Activated CD8-positive, alpha-beta memory T cell treated with anti-CD3 and anti-CD28 coated beads for 36 hours (primary cell): ENCODE results near the gene MOB3A. TPM values are rescaled to one million over a fixed set of nuclear protein-coding genes. Genes with fewer than 3 reads are reported as not detected.
"Not testable (repeated sequence)": the region's sequence is repeated elsewhere in the genome, so short reads cannot be mapped to it uniquely, and the experiment has no call there.

ENCODE experiments used
- CTCF ChIA-PET: fragments of 350-600 bp; sonication (Branson Sonifier 250); formaldehyde crosslinking; loops from one replicate; lab custom pipeline; 2021; ENCODE audit warnings: antibody characterized with exemption; lab: Charles Lee
- POLR2A ChIA-PET: fragments of 350-600 bp; sonication (Branson Sonifier 250); formaldehyde crosslinking; loops from one replicate; lab custom pipeline; 2021; ENCODE audit warnings: antibody characterized with exemption; lab: Charles Lee
- total RNA-seq, 2 experiments: library from RNA; stranded (reverse); gene quantifications; one replicate each; pipeline ENCODE4 v1.2.3, GENCODE V29; 2021

Gene MOB3A
- total RNA-seq, 2 experiments from 2014 or later, result 173 to 181 TPM

GRCh38 chr19:2035590-2035991, 60.5 kb downstream of the MOB3A start:
- ChIA-PET POLR2A (interaction anchor here (0.7 to 1.0 kb wide), 2 partner anchors 13 to 58 kb away, joined by 4 read pairs; no protein-coding TSS in a partner anchor), CTCF (interaction anchor here (0.7 to 1.1 kb wide), 4 partner anchors 9 to 138 kb away, joined by 3 read pairs; no protein-coding TSS in a partner anchor)

- CTCF ChIA-PET, result interaction anchor here (0.7 to 1.5 kb wide), 4 partner anchors 8 to 138 kb away, joined by 3 to 4 read pairs (median 3); no protein-coding TSS in a partner anchor
- POLR2A ChIA-PET, result interaction anchor here (0.7 to 1.0 kb wide), 2 partner anchors 14 to 59 kb away, joined by 4 read pairs; no protein-coding TSS in a partner anchor
Observed at GRCh38 chr19:2034729-2035589, 61.2 kb downstream of the MOB3A start.

- POLR2A ChIA-PET, result not testable (repeated sequence)
- CTCF ChIA-PET, result interaction anchor here (1.1 to 1.5 kb wide), 2 partner anchors 8 kb away, joined by 3 to 4 read pairs; no protein-coding TSS in a partner anchor
Observed at GRCh38 chr19:2034253-2034652, 61.9 kb downstream of the MOB3A start.

GRCh38 chr19:2033825-2034159, 62.3 kb downstream of the MOB3A start:
- ChIA-PET POLR2A (no interaction called here), CTCF (interaction anchor here (1.5 kb wide), 1 partner anchor 9 kb away, joined by 4 read pairs; no protein-coding TSS in a partner anchor)

- POLR2A ChIA-PET, result interaction anchor here (1.5 kb wide), 1 partner anchor 18 kb away, joined by 4 read pairs; no protein-coding TSS in a partner anchor
- CTCF ChIA-PET, result interaction anchor here (1.5 kb wide), 1 partner anchor 9 kb away, joined by 4 read pairs; no protein-coding TSS in a partner anchor
Observed at GRCh38 chr19:2033115-2033824, 62.9 kb downstream of the MOB3A start.

GRCh38 chr19:2032296-2032941, 63.7 kb downstream of the MOB3A start:
- ChIA-PET POLR2A (interaction anchor here (1.5 kb wide), 1 partner anchor 19 kb away, joined by 4 read pairs; no protein-coding TSS in a partner anchor), CTCF (interaction anchor here (0.6 to 1.0 kb wide), 3 partner anchors 13 to 103 kb away, joined by 3 read pairs; no protein-coding TSS in a partner anchor)

- POLR2A ChIA-PET, result no interaction called here
Observed at GRCh38 chr19:2027361-2027760, 68.8 kb downstream of the MOB3A start.

GRCh38 chr19:2026770-2027169, 69.4 kb downstream of the MOB3A start:
- POLR2A ChIA-PET, result no interaction called here
- CTCF ChIA-PET, result interaction anchor here (1.1 kb wide), 1 partner anchor 8 kb away, joined by 3 read pairs; no protein-coding TSS in a partner anchor

More at GRCh38 chr19:2027361-2027760, 68.8 kb downstream of the MOB3A start:
- CTCF ChIA-PET, result no interaction called here

- POLR2A ChIA-PET, result no interaction called here
- CTCF ChIA-PET, result no interaction called here
Observed at GRCh38 chr19:2022289-2022688, 73.8 kb downstream of the MOB3A start.

GRCh38 chr19:2021453-2022140, 74.5 kb downstream of the MOB3A start:
- CTCF ChIA-PET, result interaction anchor here (4.7 kb wide), 1 partner anchor 48 kb away, joined by 30 read pairs; no protein-coding TSS in a partner anchor
- POLR2A ChIA-PET, result no interaction called here

Other genes starting within 250 kb of the MOB3A start
- 10 to 100 TPM; 52.5 to 53.0 TPM for gene REXO1, start 247.8 kb downstream of the MOB3A start, total RNA-seq
- 10 to 100 TPM; 41.5 to 45.7 TPM for gene KLF16, start 232.7 kb downstream of the MOB3A start, total RNA-seq
- 100 to 1,000 TPM; 117 to 125 TPM for gene ABHD17A, start 210.8 kb downstream of the MOB3A start, total RNA-seq
- gene ADAT3, start 190.9 kb downstream of the MOB3A start, total RNA-seq, result 1 to 10 TPM; 7.3 to 8.0 TPM
- 10 to 100 TPM; 43.6 to 48.6 TPM for gene SCAMP4, start 190.9 kb downstream of the MOB3A start, total RNA-seq
- gene CSNK1G2, start 155.2 kb downstream of the MOB3A start, total RNA-seq, result 10 to 100 TPM; 62.9 to 64.7 TPM
- 10 to 100 TPM; 17.0 to 24.8 TPM for gene BTBD2, start 80.6 kb downstream of the MOB3A start, total RNA-seq
- gene MKNK2, start 45.1 kb downstream of the MOB3A start, total RNA-seq, result 100 to 1,000 TPM; 164 to 171 TPM
- gene IZUMO4, start 589 bp upstream of the MOB3A start, total RNA-seq, result 1 to 10 TPM; 7.5 to 8.5 TPM
- 100 to 1,000 TPM in 1 of 2 experiments, 10 to 100 TPM in 1; 94.2 to 103 TPM for gene AP3D1, start 55.2 kb upstream of the MOB3A start, total RNA-seq
- 10 to 100 TPM; 84.1 to 86.3 TPM for gene DOT1L, start 67.6 kb upstream of the MOB3A start, total RNA-seq
- 10 to 100 TPM; 87.0 to 90.6 TPM for gene PLEKHJ1, start 140.0 kb upstream of the MOB3A start, total RNA-seq
- gene SF3A2, start 140.5 kb upstream of the MOB3A start, total RNA-seq, result 100 to 1,000 TPM; 133 to 142 TPM
- 1 to 10 TPM; 5.9 to 6.3 TPM for gene AMH, start 153.0 kb upstream of the MOB3A start, total RNA-seq
- gene JSRP1, start 160.1 kb upstream of the MOB3A start, total RNA-seq, result 1 to 10 TPM in 1 of 2 experiments, under 1 TPM in 1; 0.61 to 1.3 TPM
- gene PEAK3, start 185.8 kb upstream of the MOB3A start, total RNA-seq, result under 1 TPM in 1 of 2 experiments, not detected in 1; 0.06 TPM
- under 1 TPM; 0.15 to 0.17 TPM for gene LINGO3, start 211.8 kb upstream of the MOB3A start, total RNA-seq
- gene LSM7, start 232.3 kb upstream of the MOB3A start, total RNA-seq, result 100 to 1,000 TPM; 170 to 175 TPM
- 10 to 100 TPM; 44.5 to 45.0 TPM for gene SPPL2B, start 232.4 kb upstream of the MOB3A start, total RNA-seq